ELF-1 (cell line): Measurements from ENCODE around the gene PIK3R6.

ENCODE experiments used
- DNase-seq: peaks from one replicate; pipeline ENCODE4 v3.0.0-alpha.2; 2016; ENCODE audit warnings: low read depth, low spot score

Gene PIK3R6

GRCh38 chr17:8798176-8798845 is 69.2 kb downstream of the PIK3R6 start:
- no peak for DNase-seq

GRCh38 chr17:8797621-8798175 is 69.8 kb downstream of the PIK3R6 start:
- DNase-seq = no peak

GRCh38 chr17:8794636-8795035 is 72.8 kb downstream of the PIK3R6 start:
- no peak for DNase-seq

- DNase-seq = no peak
Measured at GRCh38 chr17:8793649-8794048, 73.8 kb downstream of the PIK3R6 start.

GRCh38 chr17:8792646-8793045 is 74.8 kb downstream of the PIK3R6 start:
- DNase-seq = no peak

- peak; percentile 73 for DNase-seq
Measured at GRCh38 chr17:8791910-8792270, 75.6 kb downstream of the PIK3R6 start.

- DNase-seq = no peak
Measured at GRCh38 chr17:8791248-8791909, 76.1 kb downstream of the PIK3R6 start.

GRCh38 chr17:8789743-8790142 is 77.7 kb downstream of the PIK3R6 start:
- peak; percentile 32 for DNase-seq

GRCh38 chr17:8788998-8789397 is 78.5 kb downstream of the PIK3R6 start:
- no peak for DNase-seq

- peak; percentile 94 for DNase-seq
Measured at GRCh38 chr17:8785547-8786413, 81.7 kb downstream of the PIK3R6 start.

GRCh38 chr17:8782176-8782575 is 85.3 kb downstream of the PIK3R6 start:
- peak; percentile 30 for DNase-seq

GRCh38 chr17:8781776-8782175 is 85.7 kb downstream of the PIK3R6 start:
- DNase-seq = peak; percentile 27

GRCh38 chr17:8776881-8777280 is 90.6 kb downstream of the PIK3R6 start:
- no peak for DNase-seq

- DNase-seq = no peak
Measured at GRCh38 chr17:8776248-8776647, 91.2 kb downstream of the PIK3R6 start.

- DNase-seq = no peak
Measured at GRCh38 chr17:8766731-8767130, 100.7 kb downstream of the PIK3R6 start.

GRCh38 chr17:8762012-8762411 is 105.5 kb downstream of the PIK3R6 start:
- DNase-seq = no peak

GRCh38 chr17:8758137-8758596 is 109.3 kb downstream of the PIK3R6 start, which contains the start of gene SPDYE4:
SPDYE4 (minus strand) TSS chr17:8758546; CDS start chr17:8758382, 164 bp downstream.
- no peak for DNase-seq

GRCh38 chr17:8757189-8757588 is 110.3 kb downstream of the PIK3R6 start:
- no peak for DNase-seq

- DNase-seq = no peak
Measured at GRCh38 chr17:8755590-8756255, 111.8 kb downstream of the PIK3R6 start.

GRCh38 chr17:8754890-8755289 is 112.6 kb downstream of the PIK3R6 start:
- DNase-seq = no peak

GRCh38 chr17:8753976-8754440 is 113.5 kb downstream of the PIK3R6 start:
- DNase-seq = no peak
